Type B pancreatic cell (in vitro differentiated cells): ENCODE results near the gene RUNX1. TPM values are rescaled to one million over a fixed set of nuclear protein-coding genes. Genes with fewer than 3 reads are reported as not detected.

Source experiments
- DNase-seq: peaks from one replicate; pipeline ENCODE4 v3.0.0; 2021; ENCODE audit warnings: mixed read lengths; ENCODE audit not compliant: unreplicated experiment; ENCODE audit errors: extremely low spot score
- H3K27ac Mint-ChIP-seq: 2 replicates; pipeline ENCODE4 v1.8.0; 2021; ENCODE audit warnings: mild to moderate bottlenecking, mixed read lengths
- H3K27me3 Mint-ChIP-seq: 2 replicates; pipeline ENCODE4 v1.8.0; 2021; ENCODE audit warnings: mixed read lengths
- H3K36me3 Mint-ChIP-seq: 2 replicates; pipeline ENCODE4 v1.8.0; 2021; ENCODE audit warnings: mixed read lengths
- H3K4me1 Mint-ChIP-seq: one replicate; pipeline ENCODE4 v1.8.0; 2021; ENCODE audit warnings: mixed read lengths; ENCODE audit not compliant: unreplicated experiment
- H3K4me3 Mint-ChIP-seq: 2 replicates; pipeline ENCODE4 v1.8.0; 2021; ENCODE audit warnings: mild to moderate bottlenecking, mixed read lengths
- H3K9me3 Mint-ChIP-seq: 2 replicates; pipeline ENCODE4 v1.8.0; 2021; ENCODE audit warnings: mixed read lengths
- total RNA-seq: library from RNA; stranded (reverse); gene quantifications from 2 replicates; pipeline ENCODE4 v1.2.1, GENCODE V29; 2021; ENCODE audit warnings: low replicate concordance
- TF ChIP-seq, protein P1 (sequence below): fragments of 200-600 bp; sonication (generic); conservative IDR thresholded peaks from 2 replicates; pipeline ENCODE4 v1.5.0; 2021; ENCODE audit warnings: antibody characterized with exemption, mild to moderate bottlenecking

The RUNX1 gene
- total RNA-seq, 1 donor from 2014 or later: 11.9 TPM

DNA sequence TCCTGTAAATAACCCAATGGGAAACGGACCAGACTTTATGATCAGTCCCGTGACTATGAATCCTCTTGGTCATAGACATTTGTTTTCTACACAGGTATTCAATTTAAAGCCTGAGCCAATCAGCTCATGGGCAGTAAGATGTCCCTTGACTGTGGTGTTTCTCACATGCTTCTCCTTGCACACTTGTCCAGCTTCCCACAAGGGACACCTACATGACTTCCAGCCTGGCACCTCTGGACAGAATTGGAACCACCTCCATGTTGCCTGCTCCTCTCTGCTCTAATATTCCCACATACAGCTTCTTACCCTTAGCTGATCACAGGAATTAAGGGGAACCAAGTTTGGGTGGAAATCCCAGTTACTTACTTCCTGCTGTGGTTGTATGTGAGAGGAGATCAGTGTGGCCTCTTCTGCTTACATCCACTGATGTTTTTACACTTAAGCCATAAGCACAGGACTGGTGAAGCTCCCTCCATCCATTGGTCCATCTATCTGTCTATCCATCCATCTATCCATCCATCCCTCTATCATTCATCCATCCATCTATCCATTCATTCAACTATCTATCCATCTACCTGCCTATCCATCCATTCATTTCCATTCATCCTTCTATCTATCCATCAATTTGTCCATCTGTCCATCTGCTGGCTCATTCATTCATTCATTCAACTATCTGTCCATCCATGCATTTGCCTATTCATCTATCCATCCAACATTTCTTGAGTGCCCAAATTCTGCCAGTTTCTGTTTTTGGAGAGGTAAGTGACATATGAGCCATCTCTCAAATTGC is 16.4 kb downstream of the RUNX1 start:
- no peaks in the 10 kb centered on the region for H3K4me1 Mint-ChIP-seq
- no peaks in the 10 kb centered on the region for H3K36me3 Mint-ChIP-seq
- no peaks in the 10 kb centered on the region for H3K9me3 Mint-ChIP-seq
- H3K27ac Mint-ChIP-seq: no peak overlapping the region
- H3K4me3 Mint-ChIP-seq: no peak overlapping the region
- DNase-seq: no peak
- TF ChIP-seq, protein P1, sequence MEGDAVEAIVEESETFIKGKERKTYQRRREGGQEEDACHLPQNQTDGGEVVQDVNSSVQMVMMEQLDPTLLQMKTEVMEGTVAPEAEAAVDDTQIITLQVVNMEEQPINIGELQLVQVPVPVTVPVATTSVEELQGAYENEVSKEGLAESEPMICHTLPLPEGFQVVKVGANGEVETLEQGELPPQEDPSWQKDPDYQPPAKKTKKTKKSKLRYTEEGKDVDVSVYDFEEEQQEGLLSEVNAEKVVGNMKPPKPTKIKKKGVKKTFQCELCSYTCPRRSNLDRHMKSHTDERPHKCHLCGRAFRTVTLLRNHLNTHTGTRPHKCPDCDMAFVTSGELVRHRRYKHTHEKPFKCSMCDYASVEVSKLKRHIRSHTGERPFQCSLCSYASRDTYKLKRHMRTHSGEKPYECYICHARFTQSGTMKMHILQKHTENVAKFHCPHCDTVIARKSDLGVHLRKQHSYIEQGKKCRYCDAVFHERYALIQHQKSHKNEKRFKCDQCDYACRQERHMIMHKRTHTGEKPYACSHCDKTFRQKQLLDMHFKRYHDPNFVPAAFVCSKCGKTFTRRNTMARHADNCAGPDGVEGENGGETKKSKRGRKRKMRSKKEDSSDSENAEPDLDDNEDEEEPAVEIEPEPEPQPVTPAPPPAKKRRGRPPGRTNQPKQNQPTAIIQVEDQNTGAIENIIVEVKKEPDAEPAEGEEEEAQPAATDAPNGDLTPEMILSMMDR: no peak
- peaks cover 33% of the 10 kb centered on the region for H3K27me3 Mint-ChIP-seq

DNA sequence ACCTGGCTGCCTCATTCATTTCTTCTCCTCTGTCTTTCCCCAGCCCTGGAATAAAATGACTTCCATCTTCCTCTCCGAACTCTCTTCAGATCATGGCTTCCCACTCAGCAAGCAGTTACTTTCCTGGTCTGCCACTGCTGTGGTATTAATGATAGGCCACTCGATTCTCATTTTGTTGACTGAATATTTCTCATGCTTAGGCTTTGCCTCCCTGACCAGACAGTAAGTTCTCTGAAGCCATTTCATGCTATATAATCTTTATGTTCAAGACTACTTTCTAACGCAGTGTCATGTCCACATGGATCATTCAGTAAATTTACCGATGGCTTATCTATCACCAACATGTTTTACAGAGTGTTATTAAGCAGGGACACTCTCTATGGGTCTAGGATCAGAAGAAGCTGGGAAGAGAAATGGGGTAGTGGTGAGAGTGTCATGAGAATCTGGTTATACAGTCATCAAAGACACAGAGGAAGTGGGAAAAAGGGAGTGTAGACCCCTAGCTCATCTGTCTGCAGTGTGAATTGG is 20.6 kb downstream of the RUNX1 start:
- H3K9me3 Mint-ChIP-seq: no peaks in the 10 kb centered on the region
- DNase-seq: no peak
- no peak overlapping the region for H3K27ac Mint-ChIP-seq
- H3K4me1 Mint-ChIP-seq: peaks cover 6% of the 10 kb centered on the region
- peaks cover 56% of the 10 kb centered on the region for H3K27me3 Mint-ChIP-seq
- no peaks in the 10 kb centered on the region for H3K36me3 Mint-ChIP-seq
- TF ChIP-seq, protein P1: no peak
- no peak overlapping the region for H3K4me3 Mint-ChIP-seq

DNA sequence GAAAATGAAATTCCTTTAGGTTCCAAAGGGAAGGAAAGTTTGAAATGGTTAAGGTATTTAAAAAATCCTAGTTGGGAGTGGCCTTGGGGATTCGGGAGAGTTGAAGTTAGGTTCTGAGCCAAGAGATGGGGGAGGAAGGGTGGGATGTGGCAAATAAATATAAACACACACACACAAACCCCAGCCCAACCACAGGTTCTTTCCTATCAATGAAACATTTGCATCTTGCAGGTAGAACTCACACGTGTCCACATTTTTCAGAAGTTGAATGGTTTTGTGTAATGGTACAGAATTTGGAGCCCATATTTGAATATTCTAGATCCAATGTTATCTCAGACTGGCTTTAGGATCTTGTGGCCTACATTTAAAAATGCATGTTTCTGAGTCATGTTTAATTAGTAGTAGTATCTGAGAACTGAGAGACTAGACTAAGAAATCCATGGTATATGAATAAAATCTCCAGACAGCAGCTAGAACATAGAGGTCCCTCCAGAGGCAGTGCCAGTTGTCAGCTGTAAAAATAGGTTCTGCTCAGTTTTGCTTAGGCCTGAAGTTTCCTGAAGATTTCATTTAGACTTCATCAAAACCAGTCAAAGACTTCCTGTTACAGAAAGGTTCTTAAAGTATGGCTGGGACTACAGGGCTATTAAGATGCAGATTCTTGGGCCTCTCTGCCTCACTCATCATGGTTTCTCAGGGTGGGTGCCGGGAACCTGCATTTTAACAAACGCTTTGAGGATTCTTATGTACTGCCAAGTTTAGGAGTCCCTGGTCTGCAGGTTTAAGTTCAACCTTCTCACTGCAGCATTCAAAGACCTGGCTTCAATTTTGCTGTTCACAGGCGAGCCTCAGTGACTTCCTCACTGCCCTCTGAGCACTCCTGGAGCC is 21.3 kb downstream of the RUNX1 start:
- H3K27me3 Mint-ChIP-seq: peaks cover 53% of the 10 kb centered on the region
- peaks cover 6% of the 10 kb centered on the region for H3K4me1 Mint-ChIP-seq
- TF ChIP-seq, protein P1: no peak
- no peak overlapping the region for H3K4me3 Mint-ChIP-seq
- H3K27ac Mint-ChIP-seq: no peak overlapping the region
- no peak for DNase-seq
- no peaks in the 10 kb centered on the region for H3K9me3 Mint-ChIP-seq
- no peaks in the 10 kb centered on the region for H3K36me3 Mint-ChIP-seq

DNA sequence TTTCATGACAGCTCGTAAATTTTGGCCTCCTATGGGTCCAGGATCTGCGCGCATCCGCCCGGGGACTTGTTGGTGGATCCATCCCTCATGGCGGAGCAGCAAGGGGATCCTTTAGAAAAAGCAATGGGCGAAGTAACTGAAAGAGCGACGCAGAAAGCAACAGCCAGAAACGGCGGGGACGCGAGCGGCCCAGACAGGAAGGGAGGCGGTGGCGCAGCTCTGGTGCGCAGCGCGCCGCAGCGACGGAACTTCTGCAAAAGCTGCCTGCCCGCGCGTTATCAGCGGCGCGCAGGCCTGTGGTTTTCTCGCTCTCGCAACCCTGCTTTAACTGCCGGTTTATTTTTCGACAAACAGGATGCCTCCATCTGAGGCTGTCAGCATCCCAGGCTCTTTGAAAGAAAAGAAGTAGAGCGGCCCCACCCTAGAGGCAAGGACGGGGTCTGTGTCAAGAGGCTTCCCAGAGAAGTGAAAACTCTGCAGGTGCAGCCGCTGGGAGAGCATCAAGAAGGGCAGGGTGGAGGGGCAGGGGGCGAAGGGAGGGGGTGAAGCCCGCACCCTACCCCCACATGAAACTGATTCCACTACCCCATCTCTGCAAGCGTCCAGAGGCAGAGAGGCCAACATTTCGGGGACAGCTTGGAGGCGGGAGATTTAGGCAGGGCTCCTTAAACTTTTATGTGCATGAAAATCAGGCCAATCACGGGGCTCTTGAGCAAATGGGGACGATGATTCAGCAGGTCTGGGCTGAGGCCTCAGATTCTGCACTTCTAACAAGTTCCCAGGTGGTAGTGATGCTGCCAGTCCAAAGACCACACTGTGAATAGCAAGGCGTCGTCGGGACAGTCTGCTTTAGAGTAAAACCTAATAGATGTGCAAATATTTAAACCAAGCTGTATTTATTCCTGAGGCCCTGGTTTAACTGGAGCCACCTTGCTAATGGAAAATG is 22.2 kb downstream of the RUNX1 start:
- TF ChIP-seq, protein P1: no peak
- no peak overlapping the region for H3K27ac Mint-ChIP-seq
- H3K4me1 Mint-ChIP-seq: peaks cover 6% of the 10 kb centered on the region
- H3K27me3 Mint-ChIP-seq: peaks cover 50% of the 10 kb centered on the region
- H3K4me3 Mint-ChIP-seq: peak overlapping the region; percentile 74
- H3K36me3 Mint-ChIP-seq: no peaks in the 10 kb centered on the region
- no peaks in the 10 kb centered on the region for H3K9me3 Mint-ChIP-seq
- no peak for DNase-seq

DNA sequence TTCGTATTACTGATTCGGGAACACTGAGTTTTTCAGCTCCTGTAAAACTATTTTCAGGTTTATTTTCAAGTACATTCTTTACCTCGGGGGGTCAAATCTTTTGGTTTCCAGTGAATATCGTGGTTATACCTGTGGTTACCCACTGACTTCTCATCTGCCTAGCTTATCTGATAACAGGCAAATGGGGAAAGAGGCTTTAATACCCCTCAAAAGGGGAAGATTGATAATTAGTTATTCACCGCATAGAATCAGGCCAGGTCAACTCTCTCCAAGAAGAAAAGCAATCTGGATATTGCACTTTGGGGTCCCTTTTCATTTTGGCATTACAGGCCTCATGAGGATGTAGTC is 23.0 kb downstream of the RUNX1 start:
- peaks cover 51% of the 10 kb centered on the region for H3K27me3 Mint-ChIP-seq
- no peak overlapping the region for H3K27ac Mint-ChIP-seq
- H3K9me3 Mint-ChIP-seq: no peaks in the 10 kb centered on the region
- peaks cover 6% of the 10 kb centered on the region for H3K4me1 Mint-ChIP-seq
- H3K36me3 Mint-ChIP-seq: no peaks in the 10 kb centered on the region
- TF ChIP-seq, protein P1: no peak
- no peak for DNase-seq
- no peak overlapping the region for H3K4me3 Mint-ChIP-seq
